T1000 (cell line): Measurements from ENCODE around the gene NEK1.

Source experiments
- DNase-seq: peaks from one replicate; lab custom pipeline; 2025; ENCODE audit warnings: mixed read lengths; lab: John Stamatoyannopoulos, UW

Gene NEK1

DNA sequence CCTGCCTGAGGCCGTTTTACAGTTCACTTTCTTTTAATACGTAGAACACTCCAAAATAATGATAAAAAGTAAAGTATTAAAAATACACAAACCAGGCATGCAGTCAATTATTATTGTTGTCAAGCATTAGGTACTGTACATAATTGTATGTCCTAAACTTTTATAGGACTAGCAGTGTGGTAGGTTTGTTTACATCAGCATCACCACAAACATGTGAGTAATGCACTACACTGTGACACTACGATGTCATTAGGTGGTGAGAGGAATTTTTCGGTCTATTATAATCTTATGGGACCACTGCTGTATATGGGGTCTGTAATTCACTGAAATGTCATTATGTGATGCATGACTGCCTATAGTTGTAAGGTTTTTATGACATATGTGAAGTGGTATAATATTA is 192.1 kb downstream of the NEK1 start:
- DNase-seq = no peak

DNA sequence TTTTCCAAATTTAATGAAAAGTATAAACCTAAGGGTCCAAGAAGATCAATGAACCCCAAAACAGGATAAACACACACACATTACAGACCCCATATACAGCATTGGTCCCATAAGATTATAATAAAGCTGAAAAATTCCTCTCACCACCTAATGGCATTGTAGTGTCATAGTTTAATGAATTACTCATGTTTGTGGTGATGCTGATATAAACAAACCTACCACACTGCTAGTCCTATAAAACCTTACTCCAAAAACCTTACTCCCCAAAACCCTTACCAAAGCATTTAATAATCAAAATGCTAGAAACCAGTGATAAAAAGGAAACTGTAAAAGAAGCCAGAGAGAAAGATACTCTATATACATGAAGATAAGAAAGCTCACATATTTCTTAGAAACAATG is 193.5 kb downstream of the NEK1 start:
- no peak for DNase-seq

GRCh38 chr4:169417629-169418282 is 194.6 kb downstream of the NEK1 start:
- DNase-seq = no peak

DNA sequence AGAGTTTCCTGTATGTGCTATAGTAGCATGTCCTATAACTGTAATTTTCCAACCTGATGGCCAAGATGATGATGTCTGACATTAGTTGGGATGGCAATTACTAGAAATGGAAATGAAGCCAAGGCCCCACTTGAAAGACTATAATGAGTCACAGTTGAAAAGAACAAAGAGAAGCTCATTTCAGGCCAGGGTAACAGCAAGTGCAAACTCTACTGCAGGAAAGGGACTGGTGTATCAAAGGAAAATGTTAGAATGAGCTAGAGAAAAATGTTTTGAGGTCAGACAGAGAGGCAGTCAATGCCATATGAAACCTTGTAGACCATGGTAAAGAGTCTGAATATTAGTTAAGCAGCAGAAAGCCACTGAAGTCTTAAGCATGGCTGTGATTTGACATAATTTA is 195.4 kb downstream of the NEK1 start:
- DNase-seq = no peak

DNA sequence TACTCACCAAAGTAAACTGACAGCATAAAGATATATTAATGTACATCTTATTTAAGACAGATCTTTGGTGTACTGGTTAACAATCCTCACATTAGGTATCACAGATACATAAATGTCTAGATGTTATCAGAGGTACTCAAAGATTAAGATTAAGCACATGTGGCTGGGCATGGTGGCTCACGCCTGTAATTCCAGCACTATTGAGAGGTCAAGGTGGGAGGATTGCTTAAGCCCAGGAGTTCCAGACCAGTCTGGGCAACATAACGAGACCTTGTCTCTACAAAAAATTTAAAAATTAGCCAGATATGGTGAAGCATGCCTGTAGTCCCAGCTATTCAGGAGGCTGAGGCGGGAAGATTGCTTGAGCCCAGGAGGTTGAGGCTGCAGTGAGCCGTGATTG is 195.9 kb downstream of the NEK1 start:
- DNase-seq = no peak

- no peak for DNase-seq
Measured at GRCh38 chr4:169414913-169415312, 197.5 kb downstream of the NEK1 start.

GRCh38 chr4:169412046-169412445 is 200.3 kb downstream of the NEK1 start:
- no peak for DNase-seq

- DNase-seq = no peak
Measured at GRCh38 chr4:169410839-169411770, 201.3 kb downstream of the NEK1 start.

GRCh38 chr4:169407217-169407845 is 205.1 kb downstream of the NEK1 start:
- no peak for DNase-seq

DNA sequence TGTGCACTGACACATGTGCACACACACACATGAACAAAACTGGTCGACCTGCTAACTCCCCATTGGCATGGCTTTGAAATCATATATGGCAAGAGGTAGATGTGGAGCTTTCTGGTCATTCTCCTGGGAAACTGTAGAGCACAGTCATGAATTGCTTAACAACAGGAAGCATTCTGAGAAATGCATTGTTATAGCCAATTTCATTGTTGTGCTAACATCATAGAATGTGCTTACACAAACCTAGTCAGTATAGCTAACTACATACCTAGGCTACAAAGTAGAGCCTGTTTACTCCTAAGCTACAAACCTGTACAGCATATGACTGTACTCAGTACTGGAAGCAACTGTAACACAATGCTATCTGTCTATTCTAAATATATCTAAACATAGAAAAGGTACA is 207.4 kb downstream of the NEK1 start:
- no peak for DNase-seq

GRCh38 chr4:169400832-169401231 is 211.6 kb downstream of the NEK1 start:
- no peak for DNase-seq

DNA sequence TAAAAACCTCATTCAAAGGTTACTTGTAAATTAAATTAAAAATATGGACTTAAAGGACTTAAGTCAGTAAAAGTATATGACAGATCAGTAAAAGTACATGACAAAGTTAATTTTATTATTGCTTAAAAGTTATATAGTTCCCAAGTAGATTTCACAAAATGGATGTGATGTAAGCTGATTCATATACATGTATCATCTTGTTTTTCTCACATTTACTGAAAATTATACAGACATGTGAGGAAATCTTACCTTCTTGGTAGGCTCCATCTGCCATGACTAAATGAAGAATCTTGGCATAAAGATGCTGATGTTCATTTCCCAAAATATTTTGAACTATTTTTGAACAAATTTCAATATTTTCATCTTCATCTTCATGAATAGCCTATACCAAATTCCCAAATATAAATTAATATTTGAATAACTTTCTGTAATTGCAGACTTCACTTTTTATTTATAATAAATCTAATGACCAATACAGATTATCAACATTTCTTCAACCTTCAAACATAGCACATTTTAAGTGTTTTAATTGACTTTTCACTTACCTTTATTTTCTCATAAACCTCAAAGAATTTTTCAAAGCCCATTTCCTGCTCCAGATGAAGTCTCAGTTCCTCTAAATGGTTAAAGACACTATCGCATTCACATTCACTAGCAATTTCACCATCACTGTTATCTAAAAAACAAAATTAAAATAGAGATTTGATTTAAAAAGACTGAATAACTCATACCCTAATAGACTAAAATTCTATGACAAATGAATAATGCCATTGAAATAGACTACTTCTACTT is 212.2 kb downstream of the NEK1 start:
- DNase-seq = no peak

DNA sequence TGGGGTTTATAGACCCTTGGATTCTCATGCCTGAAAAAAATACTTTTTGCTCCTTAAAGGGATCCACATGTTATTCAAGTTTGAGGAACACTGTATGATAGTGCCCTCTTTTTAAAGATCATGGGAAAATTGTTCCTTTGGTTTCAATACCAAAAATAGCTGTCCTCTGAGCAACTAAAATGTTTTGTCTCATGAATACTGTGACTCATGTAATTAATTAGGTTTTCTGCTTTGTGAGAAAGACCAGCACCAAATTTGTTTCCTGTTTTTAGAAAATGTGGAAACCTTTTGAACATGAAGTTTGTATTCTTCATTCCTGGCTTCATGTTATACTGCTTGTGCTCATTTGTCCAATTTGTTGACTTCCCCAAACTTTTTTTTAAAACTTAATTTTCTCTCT is 214.1 kb downstream of the NEK1 start:
- DNase-seq = no peak

- no peak for DNase-seq
Measured at GRCh38 chr4:169397762-169398161, 214.6 kb downstream of the NEK1 start.

GRCh38 chr4:169385376-169385775 is 227.0 kb downstream of the NEK1 start:
- DNase-seq = no peak

- DNase-seq = no peak
Measured at GRCh38 chr4:169384779-169385178, 227.6 kb downstream of the NEK1 start.

DNA sequence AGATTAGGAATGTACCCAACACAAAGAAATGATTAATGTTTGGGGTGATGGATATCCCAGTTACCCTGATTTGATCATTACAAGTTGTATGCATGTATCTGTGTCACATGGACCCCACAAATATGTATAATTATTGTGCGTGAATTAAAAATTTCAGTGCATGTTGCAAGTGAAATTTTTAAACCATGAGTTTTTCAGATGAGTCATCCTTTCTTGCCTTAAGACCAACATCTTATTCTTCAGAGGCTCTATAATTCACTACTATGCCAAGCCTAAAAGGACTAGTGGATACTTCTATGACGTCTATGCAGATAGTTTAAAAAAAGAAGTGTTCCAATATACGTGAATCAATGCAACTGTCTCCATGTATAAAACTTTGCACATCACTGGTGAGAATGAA is 228.7 kb downstream of the NEK1 start:
- no peak for DNase-seq

DNA sequence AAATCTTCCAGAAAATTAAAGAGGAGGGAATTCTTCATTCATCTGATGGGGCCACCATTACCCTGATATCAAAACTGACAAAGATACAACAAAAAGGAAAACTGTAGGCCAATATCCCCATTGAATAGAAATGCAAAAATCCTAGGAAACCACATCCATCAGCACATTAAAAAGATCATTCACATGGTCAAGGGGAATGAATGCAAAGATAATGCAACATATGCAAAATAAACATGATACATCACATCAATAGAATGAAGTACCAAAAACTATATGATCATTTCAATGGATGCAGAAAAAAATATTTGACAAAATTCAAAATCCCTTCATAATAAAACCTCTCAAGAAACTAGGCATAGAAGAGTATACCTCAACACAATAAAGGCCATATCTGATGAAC is 232.7 kb downstream of the NEK1 start:
- DNase-seq = no peak

- DNase-seq = no peak
Measured at GRCh38 chr4:169377367-169377766, 235.0 kb downstream of the NEK1 start.

GRCh38 chr4:169376421-169376820 is 236.0 kb downstream of the NEK1 start:
- DNase-seq = no peak

DNA sequence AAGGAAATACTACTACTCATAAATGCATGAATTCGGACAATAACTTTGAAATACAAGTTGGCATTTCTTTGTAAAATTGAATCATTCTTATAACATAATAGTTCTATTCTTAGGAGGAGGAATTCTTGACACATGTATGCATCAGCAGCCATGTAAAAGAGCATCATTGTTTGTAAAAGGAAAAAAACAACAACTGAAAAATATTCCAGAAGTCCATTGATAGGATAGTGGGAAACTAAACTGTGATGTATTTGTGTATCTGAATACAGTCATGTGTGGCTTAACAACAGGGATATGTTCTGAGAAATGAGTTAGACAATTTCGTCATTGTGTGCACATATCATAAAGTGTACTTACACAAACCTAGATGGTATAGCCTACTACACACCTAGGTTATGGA is 239.6 kb downstream of the NEK1 start:
- DNase-seq = no peak

DNA sequence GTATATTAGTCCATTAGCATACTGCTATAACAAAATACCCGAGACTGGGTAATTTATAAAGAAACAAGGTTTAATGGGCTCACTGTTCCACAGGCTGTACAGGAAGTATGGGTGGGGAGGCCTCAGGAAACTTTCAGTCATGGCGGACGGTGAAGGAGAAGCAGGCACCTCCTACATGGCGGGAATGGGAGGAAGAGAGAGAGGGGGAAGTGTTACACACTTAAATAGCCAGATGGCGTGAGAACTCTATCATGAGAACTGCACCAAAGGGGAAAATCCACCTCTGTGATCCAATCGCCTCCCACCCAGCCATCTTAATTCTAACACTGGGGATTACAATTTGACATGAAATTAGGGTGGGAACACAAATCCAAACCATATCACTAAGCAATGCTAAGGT is 242.7 kb downstream of the NEK1 start:
- DNase-seq = no peak
